Lung (tissue), 12 donors: ENCODE measurements around the gene INHBE. TPM values are rescaled to one million over a fixed set of nuclear protein-coding genes. Genes with fewer than 3 reads are reported as not detected.

Experiments
- ATAC-seq: fragments of 200-7000 bp; cut with Tn5 transposase; one replicate; pipeline ENCODE4 v1.9.1; 2020; ENCODE audit warnings: moderate number of reproducible peaks; ENCODE audit not compliant: insufficient read depth, low FRiP score
- DNase-seq, 3 donors: peaks; one replicate each; pipeline ENCODE4 v3.0.0-alpha.2; 2013 to 2017
- H3K27ac ChIP-seq, 2 donors: one replicate each; pipeline ENCODE4 v1.5.1; 2013; ENCODE audit warnings: mild to moderate bottlenecking in 2 of 2, moderate library complexity in 2 of 2, control low read depth in 1 of 2, inconsistent platforms in 1 of 2, low read depth in 1 of 2, low read length in 1 of 2
- H3K27me3 ChIP-seq, 3 donors: one replicate each; pipeline ENCODE4 v1.5.1; 2013; ENCODE audit warnings: low read length in 2 of 3; ENCODE audit not compliant: control insufficient read depth in 3 of 3, insufficient read depth in 3 of 3
- H3K36me3 ChIP-seq, 4 donors: one replicate each; pipeline ENCODE4 v1.5.1; 2013; ENCODE audit warnings: low read length in 4 of 4, mild to moderate bottlenecking in 1 of 4, moderate library complexity in 1 of 4; ENCODE audit not compliant: control insufficient read depth in 4 of 4, insufficient read depth in 4 of 4
- H3K4me1 ChIP-seq, 5 donors: one replicate each; pipeline ENCODE4 v1.5.1; 2013; ENCODE audit warnings: low read length in 5 of 5, mild to moderate bottlenecking in 2 of 5, moderate library complexity in 1 of 5; ENCODE audit not compliant: control insufficient read depth in 5 of 5, insufficient read depth in 5 of 5
- H3K4me3 ChIP-seq: one replicate; pipeline ENCODE4 v1.5.1; 2013; ENCODE audit warnings: mild to moderate bottlenecking, control low read depth, moderate library complexity
- H3K9ac ChIP-seq, 2 donors: one replicate each; pipeline ENCODE4 v1.5.1; 2013; ENCODE audit warnings: low read length in 2 of 2, control low read depth in 1 of 2; ENCODE audit not compliant: insufficient read depth in 1 of 2
- H3K9me3 ChIP-seq, 4 donors: one replicate each; pipeline ENCODE4 v1.5.1; 2013; ENCODE audit warnings: low read length in 3 of 4, mild to moderate bottlenecking in 1 of 4, moderate library complexity in 1 of 4; ENCODE audit not compliant: control insufficient read depth in 4 of 4, insufficient read depth in 3 of 4
- WGBS, 2 donors: extraction: QIAGEN DNeasy Blood & Tissue Kit; methylation state at CpG; one replicate each; pipeline ENCODE4 v1.1.7; 2013; 5-methylcytosine and 5-hydroxymethylcytosine counted together
- polyA plus RNA-seq, 2 donors: library from polyadenylated mRNA; stranded (reverse); fragments of 200-250 nt; gene quantifications; one replicate each; pipeline ENCODE4 v1.2.1, GENCODE V29; 2013
- total RNA-seq, 2 donors: library from RNA; depleted of rRNA in 1 of 2; stranded (reverse); fragments of >200 nt in 1 of 2; gene quantifications; one replicate each; pipeline ENCODE4 v1.2.1, GENCODE V29; 2014 to 2021
- TF ChIP-seq, protein P1 (sequence below): IDR thresholded peaks from 2 replicates; pipeline ENCODE4 v1.5.1; 2012; ENCODE audit warnings: mild to moderate bottlenecking; ENCODE audit errors: control extremely low read depth, extremely low read depth
- donor health status: control.
- donor health status: control.
- donor health status: Bipolar disorder and iron deficiency.
- donor health status: healthy.
- donor health status: DM: yes; HTN: yes; CAD: no.

Gene INHBE
- total and polyA plus RNA-seq, 4 donors = 0.12 TPM; not detected in 3

DNA sequence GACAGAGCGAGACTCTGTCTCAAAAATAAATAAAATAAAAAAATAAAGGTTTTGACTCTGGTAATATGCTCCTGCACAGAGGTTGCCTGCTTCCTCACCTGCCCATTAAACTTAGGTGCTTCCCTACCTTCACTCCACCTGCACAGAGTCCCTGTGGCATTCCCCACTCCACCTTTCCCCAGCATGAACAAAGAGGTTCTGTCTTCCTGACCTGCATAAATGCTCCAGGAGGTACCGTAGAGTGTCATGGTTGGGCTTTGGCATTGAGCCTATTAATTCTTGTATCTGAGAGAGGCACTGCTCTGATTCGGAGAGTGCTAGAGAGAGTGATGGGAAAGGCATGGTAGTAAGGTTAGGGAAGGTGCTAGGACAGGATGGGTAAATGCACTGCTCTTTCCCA is 18.3 kb downstream of the INHBE start:
- no peaks in the 10 kb centered on the region for H3K9me3 ChIP-seq
- H3K27ac ChIP-seq = no peak overlapping the region
- peaks cover 0 to 19% (median 4%) of the 10 kb centered on the region in 4 donors for H3K36me3 ChIP-seq
- TF ChIP-seq, protein P1, sequence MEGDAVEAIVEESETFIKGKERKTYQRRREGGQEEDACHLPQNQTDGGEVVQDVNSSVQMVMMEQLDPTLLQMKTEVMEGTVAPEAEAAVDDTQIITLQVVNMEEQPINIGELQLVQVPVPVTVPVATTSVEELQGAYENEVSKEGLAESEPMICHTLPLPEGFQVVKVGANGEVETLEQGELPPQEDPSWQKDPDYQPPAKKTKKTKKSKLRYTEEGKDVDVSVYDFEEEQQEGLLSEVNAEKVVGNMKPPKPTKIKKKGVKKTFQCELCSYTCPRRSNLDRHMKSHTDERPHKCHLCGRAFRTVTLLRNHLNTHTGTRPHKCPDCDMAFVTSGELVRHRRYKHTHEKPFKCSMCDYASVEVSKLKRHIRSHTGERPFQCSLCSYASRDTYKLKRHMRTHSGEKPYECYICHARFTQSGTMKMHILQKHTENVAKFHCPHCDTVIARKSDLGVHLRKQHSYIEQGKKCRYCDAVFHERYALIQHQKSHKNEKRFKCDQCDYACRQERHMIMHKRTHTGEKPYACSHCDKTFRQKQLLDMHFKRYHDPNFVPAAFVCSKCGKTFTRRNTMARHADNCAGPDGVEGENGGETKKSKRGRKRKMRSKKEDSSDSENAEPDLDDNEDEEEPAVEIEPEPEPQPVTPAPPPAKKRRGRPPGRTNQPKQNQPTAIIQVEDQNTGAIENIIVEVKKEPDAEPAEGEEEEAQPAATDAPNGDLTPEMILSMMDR = no peak
- H3K4me3 ChIP-seq = no peak overlapping the region
- peaks cover 0 to 17% (median 0%) of the 10 kb centered on the region in 5 donors for H3K4me1 ChIP-seq
- DNase-seq = no peak
- H3K27me3 ChIP-seq = peaks cover 0 to 45% (median 39%) of the 10 kb centered on the region in 3 donors
- WGBS, 2 donors = 70 to 79% methylated on average over 3 of the region's 3 CpGs
- H3K9ac ChIP-seq = no peak overlapping the region
- no peak for ATAC-seq

DNA sequence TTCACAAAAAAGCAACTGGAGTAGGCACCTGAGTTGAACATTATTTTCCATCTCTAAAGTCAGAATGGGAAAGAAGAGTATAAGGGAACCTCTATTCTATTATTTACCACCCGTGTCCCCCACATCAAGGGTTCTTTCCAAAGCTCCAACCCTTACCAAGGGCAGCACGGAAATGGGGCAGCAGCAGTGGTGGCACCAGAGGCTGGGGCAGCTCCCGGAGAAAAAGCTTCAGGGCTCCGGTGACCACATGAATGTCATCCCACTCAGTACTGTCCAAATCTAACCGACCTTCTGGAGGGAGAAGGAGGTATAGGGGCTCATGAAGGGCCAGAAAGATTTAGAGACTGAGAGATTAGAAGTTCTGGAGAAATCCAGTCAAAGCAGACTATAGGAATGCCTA is 18.8 kb downstream of the INHBE start:
- H3K9ac ChIP-seq = no peak overlapping the region
- ATAC-seq (no peak), DNase-seq (no peak)
- H3K27ac ChIP-seq = no peak overlapping the region
- peaks cover 0 to 17% (median 0%) of the 10 kb centered on the region in 5 donors for H3K4me1 ChIP-seq
- H3K4me3 ChIP-seq = no peak overlapping the region
- peaks cover 0 to 18% (median 3%) of the 10 kb centered on the region in 4 donors for H3K36me3 ChIP-seq
- WGBS, 2 donors = 90 to 92% methylated on average over 5 of the region's 5 CpGs
- no peaks in the 10 kb centered on the region for H3K9me3 ChIP-seq
- peaks cover 0 to 48% (median 39%) of the 10 kb centered on the region in 3 donors for H3K27me3 ChIP-seq
- TF ChIP-seq, protein P1 = no peak

- TF ChIP-seq, protein P1 = no peak
- DNase-seq = no peak
- 75 to 78% methylated on average over 8 of the region's 8 CpGs for WGBS, 2 donors
- no peak overlapping the region for H3K27ac ChIP-seq
- H3K27me3 ChIP-seq = peaks cover 0 to 51% (median 39%) of the 10 kb centered on the region in 3 donors
- H3K9me3 ChIP-seq = no peaks in the 10 kb centered on the region
- H3K4me3 ChIP-seq = no peak overlapping the region
- ATAC-seq = no peak
- peaks cover 0 to 17% (median 0%) of the 10 kb centered on the region in 5 donors for H3K4me1 ChIP-seq
- H3K9ac ChIP-seq = no peak overlapping the region
- H3K36me3 ChIP-seq = peaks cover 0 to 13% (median under 1%) of the 10 kb centered on the region in 4 donors
Observed at GRCh38 chr12:57474430-57474829, 19.3 kb downstream of the INHBE start.

GRCh38 chr12:57474862-57475261 is 19.8 kb downstream of the INHBE start:
- DNase-seq = no peak
- no peak overlapping the region for H3K9ac ChIP-seq
- peaks cover 0 to 9% (median 0%) of the 10 kb centered on the region in 4 donors for H3K36me3 ChIP-seq
- no peak overlapping the region for H3K4me3 ChIP-seq
- no peak for ATAC-seq
- no peak overlapping the region for H3K27ac ChIP-seq
- H3K9me3 ChIP-seq = no peaks in the 10 kb centered on the region
- TF ChIP-seq, protein P1 = no peak
- H3K4me1 ChIP-seq = peaks cover 0 to 17% (median 0%) of the 10 kb centered on the region in 5 donors
- WGBS, 2 donors = 73 to 80% methylated on average over 7 of the region's 7 CpGs
- H3K27me3 ChIP-seq = peaks cover 0 to 53% (median 39%) of the 10 kb centered on the region in 3 donors
